ENCODE results near the gene CDC27. TPM values are rescaled to one million over a fixed set of nuclear protein-coding genes. Genes with fewer than 3 reads are reported as not detected.
"Not testable (repeated sequence)": the region's sequence is repeated elsewhere in the genome, so short reads cannot be mapped to it uniquely, and the experiment has no call there.

CDC27 gene
- total RNA-seq, 4 donors from 2014 or later = 48.2 to 51.1 (median 49.1) TPM

GRCh38 chr17:47159315-47159714, 29.8 kb downstream of the CDC27 start:
- Histone ChIP-seq H3K4me1 (peaks cover 3 to 9% (median 4%) of the 10 kb centered on the region in 4 donors), H3K36me3 (peaks cover 38 to 84% (median 74%) of the 10 kb centered on the region in 4 donors), H3K4me3 (no peak overlapping the region), H3K9me3 (no peaks in the 10 kb centered on the region), H3K27ac (replicated peaks in 1 of 4) (no peak overlapping the region), H3K27me3 (no peaks in the 10 kb centered on the region)
- intact Hi-C loops (cut with DNase I) = no loop called here
- no peak for DNase-seq (ENCODE audit: extremely low spot score)
- TF ChIP-seq POLR2A (IDR thresholded peaks at IDR 0.05; ENCODE audit: low read depth) (no peak), POLR2AphosphoS5 (IDR thresholded peaks at IDR 0.05) (no peak), EP300 (IDR thresholded peaks at IDR 0.05) (no peak)
- TF ChIP-seq, protein P1, sequence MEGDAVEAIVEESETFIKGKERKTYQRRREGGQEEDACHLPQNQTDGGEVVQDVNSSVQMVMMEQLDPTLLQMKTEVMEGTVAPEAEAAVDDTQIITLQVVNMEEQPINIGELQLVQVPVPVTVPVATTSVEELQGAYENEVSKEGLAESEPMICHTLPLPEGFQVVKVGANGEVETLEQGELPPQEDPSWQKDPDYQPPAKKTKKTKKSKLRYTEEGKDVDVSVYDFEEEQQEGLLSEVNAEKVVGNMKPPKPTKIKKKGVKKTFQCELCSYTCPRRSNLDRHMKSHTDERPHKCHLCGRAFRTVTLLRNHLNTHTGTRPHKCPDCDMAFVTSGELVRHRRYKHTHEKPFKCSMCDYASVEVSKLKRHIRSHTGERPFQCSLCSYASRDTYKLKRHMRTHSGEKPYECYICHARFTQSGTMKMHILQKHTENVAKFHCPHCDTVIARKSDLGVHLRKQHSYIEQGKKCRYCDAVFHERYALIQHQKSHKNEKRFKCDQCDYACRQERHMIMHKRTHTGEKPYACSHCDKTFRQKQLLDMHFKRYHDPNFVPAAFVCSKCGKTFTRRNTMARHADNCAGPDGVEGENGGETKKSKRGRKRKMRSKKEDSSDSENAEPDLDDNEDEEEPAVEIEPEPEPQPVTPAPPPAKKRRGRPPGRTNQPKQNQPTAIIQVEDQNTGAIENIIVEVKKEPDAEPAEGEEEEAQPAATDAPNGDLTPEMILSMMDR (IDR thresholded peaks at IDR 0.05) = no peak
- WGBS = 94% methylated on average over 15 of the region's 18 CpGs

GRCh38 chr17:47145351-47145750, 43.7 kb downstream of the CDC27 start:
- no peak for TF ChIP-seq POLR2AphosphoS5 (IDR thresholded peaks at IDR 0.05)
- TF ChIP-seq, protein P1 (IDR thresholded peaks at IDR 0.05) = no peak
- no peak for TF ChIP-seq POLR2A (IDR thresholded peaks at IDR 0.05; ENCODE audit: low read depth)
- no peak for TF ChIP-seq EP300 (IDR thresholded peaks at IDR 0.05)
- Histone ChIP-seq H3K36me3 (peaks cover 30 to 96% (median 75%) of the 10 kb centered on the region in 4 donors), H3K27ac (replicated peaks in 1 of 4) (no peak overlapping the region), H3K27me3 (no peaks in the 10 kb centered on the region), H3K4me3 (no peak overlapping the region), H3K9me3 (no peaks in the 10 kb centered on the region), H3K4me1 (no peaks in the 10 kb centered on the region)
- DNase-seq (ENCODE audit: extremely low spot score) = no peak
- intact Hi-C loops (cut with DNase I) = no loop called here
- 82% methylated on average over 5 of the region's 6 CpGs for WGBS

DNA sequence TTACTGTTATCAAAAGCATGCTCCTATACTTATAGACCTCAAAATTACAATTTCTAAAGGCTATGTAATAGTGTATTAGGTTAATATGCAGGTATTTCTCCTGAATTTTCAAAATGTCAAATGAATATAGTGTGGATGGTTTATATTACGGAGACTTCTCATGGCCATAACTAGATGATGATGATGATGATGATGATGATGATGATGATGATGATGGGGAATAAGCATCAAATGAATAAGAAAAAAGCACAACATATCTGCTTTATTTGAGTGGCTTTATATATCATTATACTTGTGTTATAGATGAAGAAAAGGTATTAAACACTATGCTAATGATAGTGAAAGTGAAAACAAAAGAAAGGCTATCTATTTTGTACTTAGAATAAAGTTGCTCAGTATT, 53.9 kb downstream of the CDC27 start:
- DNase-seq (ENCODE audit: extremely low spot score) = no peak
- H3K27ac ChIP-seq (replicated peaks in 1 of 4) = no peak overlapping the region
- WGBS = 94% methylated on average over 1 of the region's 1 CpG
- no peak overlapping the region for H3K4me3 ChIP-seq
- no peaks in the 10 kb centered on the region for H3K27me3 ChIP-seq
- H3K9me3 ChIP-seq = no peaks in the 10 kb centered on the region
- H3K4me1 ChIP-seq = no peaks in the 10 kb centered on the region
- H3K36me3 ChIP-seq = peaks cover 34 to 93% (median 70%) of the 10 kb centered on the region in 4 donors
- intact Hi-C loops (cut with DNase I) = no loop called here
- TF ChIP-seq POLR2AphosphoS5 (IDR thresholded peaks at IDR 0.05) = no peak
- no peak for TF ChIP-seq POLR2A (IDR thresholded peaks at IDR 0.05; ENCODE audit: low read depth)
- TF ChIP-seq EP300 (IDR thresholded peaks at IDR 0.05) = no peak
- TF ChIP-seq, protein P1 (IDR thresholded peaks at IDR 0.05) = no peak

GRCh38 chr17:47134354-47134753, 54.7 kb downstream of the CDC27 start:
- peaks cover 36 to 93% (median 67%) of the 10 kb centered on the region in 4 donors for H3K36me3 ChIP-seq
- intact Hi-C loops (cut with DNase I); H3K4me1 ChIP-seq; DNase-seq (ENCODE audit: extremely low spot score); H3K9me3 ChIP-seq; H3K27ac ChIP-seq (replicated peaks in 1 of 4); H3K4me3 ChIP-seq; H3K27me3 ChIP-seq: not testable (repeated sequence)
- 93% methylated on average over 5 of the region's 5 CpGs for WGBS

DNA sequence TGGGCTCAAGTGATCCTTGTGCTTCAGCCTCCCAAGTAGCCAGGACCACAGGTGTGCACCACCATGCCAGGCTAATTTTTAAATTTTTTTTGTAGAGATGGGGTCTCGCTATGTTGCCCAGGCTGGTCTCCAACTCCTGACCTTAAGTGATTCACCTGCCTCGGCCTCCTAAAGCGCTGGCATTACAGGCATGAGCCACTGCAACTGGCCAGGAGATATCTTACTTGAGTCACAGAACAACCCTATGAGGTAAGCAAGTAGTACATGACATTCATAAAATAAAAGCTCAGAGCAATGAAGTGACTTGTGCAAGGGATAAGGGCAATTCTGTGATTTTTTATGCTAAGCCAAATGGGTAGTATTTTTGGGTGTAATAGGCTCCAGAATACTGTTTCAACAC, 57.3 kb downstream of the CDC27 start:
- no peak for TF ChIP-seq POLR2A (IDR thresholded peaks at IDR 0.05; ENCODE audit: low read depth)
- no peak for TF ChIP-seq EP300 (IDR thresholded peaks at IDR 0.05)
- TF ChIP-seq, protein P1 (IDR thresholded peaks at IDR 0.05) = no peak
- no peak for TF ChIP-seq POLR2AphosphoS5 (IDR thresholded peaks at IDR 0.05)
- Histone ChIP-seq H3K4me3 (no peak overlapping the region), H3K36me3 (peaks cover 39 to 93% (median 69%) of the 10 kb centered on the region in 4 donors), H3K9me3 (no peaks in the 10 kb centered on the region), H3K27me3 (no peaks in the 10 kb centered on the region), H3K4me1 (no peaks in the 10 kb centered on the region), H3K27ac (replicated peaks in 1 of 4) (no peak overlapping the region)
- WGBS = 74% methylated on average over 3 of the region's 3 CpGs
- no peak for DNase-seq (ENCODE audit: extremely low spot score)
- intact Hi-C loops (cut with DNase I) = no loop called here

DNA sequence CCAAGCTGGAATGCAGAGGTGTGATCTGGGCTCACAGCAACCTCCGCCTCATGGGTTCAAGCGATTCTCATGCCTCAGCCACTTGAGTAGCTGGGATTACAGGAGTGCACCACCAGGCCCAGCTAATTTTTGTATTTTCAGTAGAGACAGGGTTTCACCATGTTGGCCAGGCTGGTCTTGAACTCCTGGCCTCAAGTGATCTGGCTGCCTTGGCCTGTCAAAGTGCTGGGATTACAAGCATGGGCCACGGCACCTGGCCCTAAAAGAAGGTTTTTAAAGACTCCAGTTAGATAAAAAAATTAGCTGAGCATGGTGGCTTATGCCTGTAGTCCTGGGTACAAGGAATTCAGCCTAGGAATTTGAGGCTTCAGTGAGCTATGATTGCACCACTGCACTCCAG, 62.3 kb downstream of the CDC27 start:
- DNase-seq (ENCODE audit: extremely low spot score); H3K4me3 ChIP-seq; H3K4me1 ChIP-seq; H3K9me3 ChIP-seq; H3K27me3 ChIP-seq; intact Hi-C loops (cut with DNase I); H3K27ac ChIP-seq (replicated peaks in 1 of 4): not testable (repeated sequence)
- H3K36me3 ChIP-seq = peaks cover 35 to 96% (median 73%) of the 10 kb centered on the region in 4 donors
- 97% methylated on average over 3 of the region's 3 CpGs for whole genome bisulfite sequencing

- DNase-seq (ENCODE audit: extremely low spot score); H3K27ac ChIP-seq (replicated peaks in 1 of 4); H3K4me3 ChIP-seq; intact Hi-C loops (cut with DNase I); H3K9me3 ChIP-seq; H3K4me1 ChIP-seq; H3K27me3 ChIP-seq: not testable (repeated sequence)
- H3K36me3 ChIP-seq = peaks cover 18 to 90% (median 72%) of the 10 kb centered on the region in 4 donors
- 88% methylated on average over 2 of the region's 2 CpGs for WGBS
These were observed 65.8 kb downstream of the CDC27 start for GRCh38 chr17:47123262-47123661.
